ENCODE measurements around the gene CTIF.

DNA sequence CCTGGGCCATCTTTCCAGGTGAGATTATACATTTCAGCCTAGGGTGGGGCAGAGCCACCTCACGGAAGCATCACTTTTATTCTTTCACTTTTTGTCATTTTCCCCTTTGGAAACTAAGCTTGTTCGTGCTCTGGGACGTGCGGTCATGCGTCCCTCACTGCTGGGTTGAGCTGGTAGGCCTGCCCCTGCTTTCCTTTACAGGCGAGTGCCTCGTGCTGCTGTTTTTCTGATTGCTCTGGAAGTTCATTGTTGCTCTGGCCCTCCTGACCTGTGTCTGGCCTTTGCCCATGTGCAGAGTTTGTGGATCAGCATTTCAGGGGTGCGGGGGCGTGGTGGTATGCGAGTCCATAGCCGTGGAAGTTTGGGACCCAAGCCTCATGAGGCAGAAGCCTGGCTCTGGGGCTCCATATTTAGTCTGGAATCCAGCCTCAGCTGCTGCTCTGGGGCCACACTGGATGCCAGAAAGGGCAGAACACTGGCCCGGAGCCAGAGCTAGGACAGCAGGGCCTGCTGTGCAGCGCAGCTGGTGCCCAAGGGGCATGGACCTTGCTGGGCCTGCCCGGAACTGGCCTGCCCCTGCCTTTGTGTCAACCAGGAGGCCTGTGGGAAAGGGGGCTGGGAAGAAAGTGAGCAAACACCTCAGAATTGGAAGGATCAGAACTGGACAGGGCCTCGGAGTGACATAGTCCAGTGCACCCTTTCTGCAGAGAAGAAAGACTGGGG is 51.1 kb downstream of the CTIF start:
- TF ChIP-seq POLR2A (IDR thresholded peaks at IDR 0.05; ENCODE audit: low read depth, low read length), result no peak
- no peak for TF ChIP-seq POLR2AphosphoS5 (IDR thresholded peaks at IDR 0.05; ENCODE audit: low read depth, low read length)
- TF ChIP-seq TAF1 (IDR thresholded peaks at IDR 0.05; ENCODE audit: low read depth, low read length), result no peak

Data from GM12891 (cell line).